Left ventricle myocardium inferior (tissue), 1 donor: ENCODE results near the gene ALOXE3. TPM values are rescaled to one million over a fixed set of nuclear protein-coding genes. Genes with fewer than 3 reads are reported as not detected.
"Not testable (repeated sequence)": the region's sequence is repeated elsewhere in the genome, so short reads cannot be mapped to it uniquely, and the experiment has no call there.

ENCODE experiments used
- DNase-seq: peaks from one replicate; pipeline ENCODE4 v3.0.0-alpha.2; 2020
- H3K27ac ChIP-seq: fragments of 200-600 bp; replicated peaks from 2 replicates; pipeline ENCODE4 v1.8.0; 2021
- H3K27me3 ChIP-seq: fragments of 200-600 bp; 2 replicates; pipeline ENCODE4 v1.8.0; 2021; ENCODE audit warnings: low read depth
- H3K36me3 ChIP-seq: fragments of 200-600 bp; 2 replicates; pipeline ENCODE4 v1.8.0; 2021
- H3K4me1 ChIP-seq: fragments of 200-600 bp; 2 replicates; pipeline ENCODE4 v1.8.0; 2021
- H3K4me3 ChIP-seq: fragments of 200-600 bp; 2 replicates; pipeline ENCODE4 v1.8.0; 2021; ENCODE audit warnings: mild to moderate bottlenecking, moderate library complexity
- H3K9me3 ChIP-seq: fragments of 200-600 bp; replicated peaks from 2 replicates; pipeline ENCODE4 v1.8.0; 2021
- intact Hi-C: fragments of 100-400 bp; cut with micrococcal nuclease; formaldehyde crosslinking; loops from one replicate; pipeline ENCODE4 v1.11.0; 2022
- total RNA-seq: library from RNA; stranded (reverse); fragmentation: NEBNext Ultra II Directional; extraction: Animal tissue kit (Norgen Biotek cat#: 25700); gene quantifications from one replicate; pipeline ENCODE4 v1.2.1, GENCODE V29; 2021
- TF ChIP-seq, protein P1 (sequence below): fragments of 200-600 bp; IDR thresholded peaks from 2 replicates; pipeline ENCODE4 v1.8.0; 2021; ENCODE audit warnings: antibody characterized with exemption, mild to moderate bottlenecking, borderline replicate concordance
- donor health status: DM: no; HTN: yes; CAD: no; lungs with severe emphysema.

ALOXE3 gene
- total RNA-seq, 1 donor from 2014 or later = not detected

DNA sequence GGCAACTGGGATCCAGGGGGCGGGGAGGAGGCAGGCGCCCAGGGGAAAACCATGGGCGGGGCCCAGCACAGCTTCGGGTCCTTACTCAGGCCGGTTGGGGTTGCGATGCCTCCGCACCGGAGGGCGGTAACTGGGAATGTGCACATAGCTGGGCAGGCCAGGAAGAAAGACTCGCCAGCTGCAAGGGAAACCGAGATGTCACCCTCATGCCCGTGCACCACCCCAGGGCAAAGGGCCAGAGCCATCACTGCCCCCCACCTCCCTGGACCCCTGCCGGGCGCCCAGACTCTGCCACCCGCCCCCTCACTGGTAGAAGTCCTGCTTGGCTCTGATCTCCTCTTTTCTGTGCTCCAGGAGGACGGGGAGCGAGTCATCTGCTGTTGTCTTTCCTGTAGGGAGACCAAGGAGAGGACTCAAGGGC, 37.5 kb downstream of the ALOXE3 start:
- H3K9me3 ChIP-seq = no peaks in the 10 kb centered on the region
- H3K36me3 ChIP-seq = no peaks in the 10 kb centered on the region
- intact Hi-C loops = no loop called here
- no peak overlapping the region for H3K4me3 ChIP-seq
- peaks cover 98% of the 10 kb centered on the region for H3K27me3 ChIP-seq
- no peak overlapping the region for H3K27ac ChIP-seq
- H3K4me1 ChIP-seq = peaks cover 19% of the 10 kb centered on the region
- no peak for DNase-seq
- TF ChIP-seq, protein P1, sequence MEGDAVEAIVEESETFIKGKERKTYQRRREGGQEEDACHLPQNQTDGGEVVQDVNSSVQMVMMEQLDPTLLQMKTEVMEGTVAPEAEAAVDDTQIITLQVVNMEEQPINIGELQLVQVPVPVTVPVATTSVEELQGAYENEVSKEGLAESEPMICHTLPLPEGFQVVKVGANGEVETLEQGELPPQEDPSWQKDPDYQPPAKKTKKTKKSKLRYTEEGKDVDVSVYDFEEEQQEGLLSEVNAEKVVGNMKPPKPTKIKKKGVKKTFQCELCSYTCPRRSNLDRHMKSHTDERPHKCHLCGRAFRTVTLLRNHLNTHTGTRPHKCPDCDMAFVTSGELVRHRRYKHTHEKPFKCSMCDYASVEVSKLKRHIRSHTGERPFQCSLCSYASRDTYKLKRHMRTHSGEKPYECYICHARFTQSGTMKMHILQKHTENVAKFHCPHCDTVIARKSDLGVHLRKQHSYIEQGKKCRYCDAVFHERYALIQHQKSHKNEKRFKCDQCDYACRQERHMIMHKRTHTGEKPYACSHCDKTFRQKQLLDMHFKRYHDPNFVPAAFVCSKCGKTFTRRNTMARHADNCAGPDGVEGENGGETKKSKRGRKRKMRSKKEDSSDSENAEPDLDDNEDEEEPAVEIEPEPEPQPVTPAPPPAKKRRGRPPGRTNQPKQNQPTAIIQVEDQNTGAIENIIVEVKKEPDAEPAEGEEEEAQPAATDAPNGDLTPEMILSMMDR = no peak

DNA sequence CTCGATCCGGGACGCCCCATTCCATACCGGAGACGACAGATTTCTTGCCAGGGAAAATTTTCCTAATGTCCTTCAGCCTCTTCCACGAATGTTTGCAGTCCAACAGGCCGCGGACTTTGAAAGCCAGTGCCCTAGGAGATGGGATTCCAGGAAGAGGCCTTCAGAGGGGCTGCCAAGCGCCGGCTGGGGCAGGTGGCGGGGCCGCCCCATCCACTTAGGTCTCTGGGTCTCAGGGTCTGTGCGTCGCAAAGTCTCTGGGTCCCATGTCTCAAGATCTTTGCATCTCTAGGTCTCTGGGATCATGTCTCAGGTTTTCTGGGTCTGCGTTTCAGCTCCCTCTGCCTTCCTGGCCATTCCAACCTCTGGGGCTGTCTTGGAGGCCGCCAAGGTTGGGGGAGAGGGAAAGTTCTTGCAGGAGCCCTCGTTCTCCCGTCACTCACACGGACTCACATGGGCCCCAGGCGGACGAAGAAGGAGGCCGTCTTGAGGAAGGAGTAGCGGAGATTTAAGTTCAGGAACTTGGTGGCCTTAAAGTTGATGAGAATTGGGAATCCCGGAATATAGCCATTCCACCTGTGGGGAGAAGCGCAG, 38.0 kb downstream of the ALOXE3 start:
- peaks cover 98% of the 10 kb centered on the region for H3K27me3 ChIP-seq

DNA sequence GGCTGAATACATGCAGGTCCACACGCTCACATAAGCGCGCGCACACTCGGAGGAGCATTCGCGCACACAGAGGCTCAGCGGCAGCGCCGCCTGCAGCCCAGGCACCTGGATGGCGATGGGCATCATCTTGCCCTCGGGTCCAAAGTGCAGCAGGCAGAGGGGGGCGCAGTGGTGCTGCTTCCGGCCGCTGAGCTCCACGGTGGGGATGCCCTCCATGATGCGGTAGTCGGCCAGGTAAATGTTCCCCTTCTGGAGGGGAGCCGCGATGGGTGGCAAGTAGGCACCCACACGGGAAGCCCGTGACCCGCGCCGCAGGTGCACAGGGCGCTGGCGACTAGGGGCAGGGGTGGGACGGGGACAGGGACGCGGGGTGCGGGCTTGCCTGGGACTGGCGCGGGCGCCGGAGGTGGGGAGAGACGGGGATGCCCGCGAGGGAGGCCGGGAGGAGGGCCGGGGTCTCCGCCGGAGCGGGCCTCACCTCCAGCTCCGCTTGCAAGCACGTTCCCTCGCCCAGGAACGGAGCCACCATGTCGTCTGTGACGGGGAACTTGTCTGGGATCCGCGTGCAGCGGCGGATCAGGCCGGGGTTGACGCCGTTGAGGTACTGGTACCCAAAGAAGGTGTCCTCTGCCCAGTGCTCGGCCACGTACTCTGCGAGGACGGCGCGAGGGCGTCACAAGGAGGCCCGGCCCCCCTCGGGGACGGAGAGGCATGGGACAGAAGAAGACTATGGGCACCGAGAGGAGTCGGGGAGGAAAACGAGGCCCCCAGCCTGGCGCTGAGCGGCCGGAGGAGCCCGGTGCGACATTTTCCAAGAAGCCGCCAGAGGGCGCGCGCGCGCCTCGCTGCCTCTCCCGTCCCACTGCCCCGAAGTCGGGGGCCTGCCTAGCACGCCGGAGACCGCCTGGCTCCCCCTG, 38.8 kb downstream of the ALOXE3 start:
- no peaks in the 10 kb centered on the region for H3K9me3 ChIP-seq
- intact Hi-C loops = no loop called here
- DNase-seq = peak; percentile 71

More for the DNA sequence above, 38.0 kb downstream of the ALOXE3 start:
- no peak overlapping the region for H3K27ac ChIP-seq
- no peaks in the 10 kb centered on the region for H3K36me3 ChIP-seq
- H3K4me3 ChIP-seq = peak overlapping the region; percentile 65
- intact Hi-C loops = no loop called here
- TF ChIP-seq, protein P1 = peak; percentile 43
- no peak for DNase-seq
- no peaks in the 10 kb centered on the region for H3K9me3 ChIP-seq
- peaks cover 19% of the 10 kb centered on the region for H3K4me1 ChIP-seq

DNA sequence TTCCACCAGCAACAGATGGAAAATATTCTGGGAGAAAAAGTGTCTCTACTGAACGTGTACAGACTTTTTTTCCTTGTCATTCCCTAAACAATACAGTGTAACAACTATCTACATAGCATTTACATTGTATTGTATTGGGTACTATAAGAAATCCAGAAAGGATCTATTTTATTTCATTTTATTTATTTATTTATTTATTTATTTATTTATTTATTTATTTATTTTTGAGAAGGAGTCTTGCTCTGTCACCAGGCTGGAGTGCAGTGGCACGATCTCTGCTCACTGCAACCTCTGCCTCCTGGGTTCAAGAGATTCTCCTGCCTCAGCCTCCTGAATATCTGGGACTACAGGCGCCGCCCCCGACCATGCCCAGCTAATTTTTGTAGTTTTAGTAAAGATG, 40.4 kb downstream of the ALOXE3 start:
- intact Hi-C loops, H3K36me3 ChIP-seq, H3K9me3 ChIP-seq, H3K27ac ChIP-seq, H3K4me3 ChIP-seq, DNase-seq: not testable (repeated sequence)
- peaks cover 98% of the 10 kb centered on the region for H3K27me3 ChIP-seq
- peaks cover 30% of the 10 kb centered on the region for H3K4me1 ChIP-seq

More for the DNA sequence above, 38.8 kb downstream of the ALOXE3 start:
- Histone ChIP-seq H3K4me3 (peak overlapping the region; percentile 65), H3K27me3 (peaks cover 98% of the 10 kb centered on the region), H3K36me3 (no peaks in the 10 kb centered on the region), H3K27ac (no peak overlapping the region), H3K4me1 (peaks cover 19% of the 10 kb centered on the region)
- TF ChIP-seq, protein P1 = peak; percentile 97

DNA sequence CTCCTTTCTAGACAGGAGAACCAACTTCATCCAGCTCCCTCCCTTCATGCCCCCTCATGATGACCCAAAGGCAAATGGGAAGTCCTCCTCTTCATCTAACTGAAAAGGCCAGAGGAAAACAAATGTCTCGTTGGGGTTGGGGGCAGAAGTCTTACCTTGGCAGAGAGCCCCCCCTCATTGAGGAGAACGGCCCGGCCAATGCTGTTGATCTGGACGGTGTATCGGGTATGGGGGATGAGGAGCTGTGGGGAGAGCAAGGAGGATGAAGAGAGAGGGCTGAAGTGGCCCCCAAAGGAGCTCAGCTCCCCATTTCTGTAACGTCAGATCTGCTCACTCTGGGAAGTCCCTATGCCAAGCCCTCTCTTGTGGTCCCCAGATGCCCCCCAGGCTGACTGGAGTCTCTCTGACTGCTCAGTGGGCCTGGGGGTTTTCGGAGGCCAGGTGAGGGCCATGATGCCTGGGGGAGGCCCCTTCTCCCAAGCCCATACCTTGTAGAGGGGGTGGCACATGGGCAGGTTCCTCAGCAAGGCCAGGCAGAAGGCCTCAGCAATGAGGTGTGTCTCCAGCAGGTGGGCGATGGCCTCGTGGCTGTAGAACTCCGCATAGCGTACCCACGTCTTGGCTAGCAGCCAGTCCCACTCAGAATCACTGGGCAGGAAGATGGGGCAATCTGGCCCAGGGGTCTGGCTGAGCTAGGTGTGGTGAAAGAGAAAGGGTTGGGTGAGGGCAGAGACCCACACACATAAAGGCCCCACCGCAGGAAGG, 41.6 kb downstream of the ALOXE3 start:
- Histone ChIP-seq H3K4me3 (no peak overlapping the region), H3K4me1 (peaks cover 38% of the 10 kb centered on the region), H3K9me3 (no peaks in the 10 kb centered on the region), H3K27ac (no peak overlapping the region), H3K36me3 (no peaks in the 10 kb centered on the region), H3K27me3 (peaks cover 98% of the 10 kb centered on the region)
- intact Hi-C loops = no loop called here
- TF ChIP-seq, protein P1 = no peak
- no peak for DNase-seq
